H9 (cell line): Measurements from ENCODE around the gene ADI1. TPM values are rescaled to one million over a fixed set of nuclear protein-coding genes. Genes with fewer than 3 reads are reported as not detected.
"Not testable (repeated sequence)": the region's sequence is repeated elsewhere in the genome, so short reads cannot be mapped to it uniquely, and the experiment has no call there.

Source experiments
- DNase-seq: peaks from one replicate; pipeline ENCODE4 v3.0.0-alpha.2; 2017
- H2AFZ ChIP-seq: one replicate; pipeline ENCODE4 v1.6.1; 2013; ENCODE audit warnings: mild to moderate bottlenecking, low read length, control low read depth, moderate library complexity
- H2AK5ac ChIP-seq: 2 replicates; pipeline ENCODE4 v1.6.1; 2013; ENCODE audit warnings: low read length, control low read depth, mixed read lengths; ENCODE audit not compliant: insufficient read length
- H2BK120ac ChIP-seq: one replicate; pipeline ENCODE4 v1.6.1; 2013; ENCODE audit warnings: low read depth, mild to moderate bottlenecking, low read length, control low read depth, inconsistent platforms; ENCODE audit not compliant: poor library complexity, severe bottlenecking
- H2BK12ac ChIP-seq: 2 replicates; pipeline ENCODE4 v1.6.1; 2013; ENCODE audit warnings: low read length, control low read depth, mixed read lengths, low read depth; ENCODE audit not compliant: insufficient read length
- H2BK15ac ChIP-seq: 2 replicates; pipeline ENCODE4 v1.6.1; 2013; ENCODE audit warnings: low read depth, low read length, control low read depth
- H2BK20ac ChIP-seq: one replicate; pipeline ENCODE4 v1.6.1; 2013; ENCODE audit warnings: low read depth, mild to moderate bottlenecking, low read length, control low read depth, inconsistent platforms; ENCODE audit not compliant: poor library complexity, severe bottlenecking
- H2BK5ac ChIP-seq: 2 replicates; pipeline ENCODE4 v1.6.1; 2013; ENCODE audit warnings: low read length, control low read depth, mixed read lengths; ENCODE audit not compliant: insufficient read length
- H3K14ac ChIP-seq: 2 replicates; pipeline ENCODE4 v1.6.1; 2013; ENCODE audit warnings: low read length, control low read depth; ENCODE audit not compliant: insufficient read depth
- H3K18ac ChIP-seq: 2 replicates; pipeline ENCODE4 v1.6.1; 2013; ENCODE audit warnings: low read depth, mild to moderate bottlenecking, mixed read lengths, low read length, control low read depth; ENCODE audit not compliant: insufficient read length
- H3K23ac ChIP-seq: 2 replicates; pipeline ENCODE4 v1.6.1; 2013; ENCODE audit warnings: low read length, control low read depth, mixed read lengths, low read depth; ENCODE audit not compliant: insufficient read length
- H3K23me2 ChIP-seq: 2 replicates; pipeline ENCODE4 v1.6.1; 2013; ENCODE audit warnings: low read depth, mild to moderate bottlenecking, mixed read lengths, low read length, control low read depth; ENCODE audit not compliant: insufficient read length, poor library complexity, severe bottlenecking
- H3K27ac ChIP-seq: 2 replicates; pipeline ENCODE4 v1.5.1; 2013; ENCODE audit warnings: low read length, control low read depth, mixed read lengths, low read depth; ENCODE audit not compliant: insufficient read length
- H3K27me3 ChIP-seq: 2 replicates; pipeline ENCODE4 v1.6.1; 2013; ENCODE audit warnings: low read length, control low read depth, inconsistent platforms; ENCODE audit not compliant: insufficient read depth
- H3K4ac ChIP-seq: 2 replicates; pipeline ENCODE4 v1.6.1; 2013; ENCODE audit warnings: low read depth, mild to moderate bottlenecking, control low read depth, inconsistent platforms, low read length, moderate library complexity
- H3K4me1 ChIP-seq: 2 replicates; pipeline ENCODE4 v1.6.1; 2013; ENCODE audit warnings: low read length, control low read depth, inconsistent platforms; ENCODE audit not compliant: insufficient read depth
- H3K4me2 ChIP-seq: 2 replicates; pipeline ENCODE4 v1.6.1; 2013; ENCODE audit warnings: low read length, control low read depth, mixed read lengths; ENCODE audit not compliant: insufficient read length, insufficient read depth
- H3K56ac ChIP-seq: 2 replicates; pipeline ENCODE4 v1.6.1; 2013; ENCODE audit warnings: low read depth, mild to moderate bottlenecking, mixed read lengths, low read length, control low read depth; ENCODE audit not compliant: insufficient read length
- H3K79me1 ChIP-seq: 2 replicates; pipeline ENCODE4 v1.6.1; 2013; ENCODE audit warnings: low read depth, mild to moderate bottlenecking, moderate library complexity, low read length, control low read depth, inconsistent platforms; ENCODE audit not compliant: insufficient read depth, poor library complexity, severe bottlenecking
- H3K79me2 ChIP-seq: 2 replicates; pipeline ENCODE4 v1.6.1; 2013; ENCODE audit warnings: low read length, control low read depth, inconsistent platforms; ENCODE audit not compliant: insufficient read depth
- H3K9ac ChIP-seq: 2 replicates; pipeline ENCODE4 v1.6.1; 2013; ENCODE audit warnings: low read length, control low read depth, mixed read lengths; ENCODE audit not compliant: insufficient read length; ENCODE audit errors: extremely low read depth
- H3K9me3 ChIP-seq: one replicate; pipeline ENCODE4 v1.6.1; 2013; ENCODE audit warnings: low read depth, low read length, inconsistent platforms; ENCODE audit not compliant: control insufficient read depth
- H3T11ph ChIP-seq: one replicate; pipeline ENCODE4 v1.6.1; 2013; ENCODE audit warnings: mild to moderate bottlenecking, low read length, control low read depth, inconsistent platforms
- H4K20me1 ChIP-seq: one replicate; pipeline ENCODE4 v1.6.1; 2013; ENCODE audit not compliant: control insufficient read depth, insufficient read length, insufficient read depth
- H4K5ac ChIP-seq: 2 replicates; pipeline ENCODE4 v1.6.1; 2013; ENCODE audit warnings: low read depth, mild to moderate bottlenecking, mixed read lengths, low read length, control low read depth; ENCODE audit not compliant: insufficient read length
- H4K8ac ChIP-seq: replicated peaks from 2 replicates; pipeline ENCODE4 v1.6.1; 2013; ENCODE audit warnings: low read length, control low read depth, mixed read lengths, low read depth; ENCODE audit not compliant: insufficient read length
- H4K91ac ChIP-seq: 2 replicates; pipeline ENCODE4 v1.6.1; 2013; ENCODE audit warnings: low read depth, mild to moderate bottlenecking, moderate library complexity, mixed read lengths, low read length, control low read depth; ENCODE audit not compliant: insufficient read length
- H3K27ac Mint-ChIP-seq, 3 experiments: 2 replicates in 2 of 3; 3 replicates in 1 of 3; pipeline ENCODE4 v1.8.0; 2020 to 2021; ENCODE audit warnings: mixed read lengths in 3 of 3, mild to moderate bottlenecking in 1 of 3, moderate library complexity in 1 of 3
- H3K27me3 Mint-ChIP-seq: 2 replicates; pipeline ENCODE4 v1.8.0; 2021; ENCODE audit warnings: low read depth, mild to moderate bottlenecking, moderate library complexity, mixed read lengths
- H3K36me3 Mint-ChIP-seq, 3 experiments: 2 replicates in 2 of 3; 3 replicates in 1 of 3; pipeline ENCODE4 v1.8.0; 2020 to 2021; ENCODE audit warnings: low read depth in 3 of 3, mixed read lengths in 3 of 3; ENCODE audit not compliant: insufficient read depth in 1 of 3
- H3K4me1 Mint-ChIP-seq, 2 experiments: 2 replicates each; pipeline ENCODE4 v1.8.0; 2020; ENCODE audit warnings: mixed read lengths in 2 of 2
- H3K4me3 Mint-ChIP-seq, 2 experiments: 2 replicates in 1 of 2; 3 replicates in 1 of 2; pipeline ENCODE4 v1.8.0; 2020 to 2021; ENCODE audit warnings: mild to moderate bottlenecking in 2 of 2, mixed read lengths in 2 of 2, moderate library complexity in 1 of 2
- H3K9me3 Mint-ChIP-seq, 2 experiments: 2 replicates in 1 of 2; 3 replicates in 1 of 2; pipeline ENCODE4 v1.8.0; 2020; ENCODE audit warnings: mild to moderate bottlenecking in 2 of 2, mixed read lengths in 2 of 2, moderate library complexity in 1 of 2
- WGBS: extraction: QIAGEN DNeasy Blood & Tissue Kit; methylation state at CpG from one replicate; pipeline ENCODE4 v1.1.7; 2013; ENCODE audit warnings: missing lambda C conversion rate, low lambda C conversion rate, mixed read lengths; ENCODE audit not compliant: insufficient read length; ENCODE audit errors: extremely low coverage; 5-methylcytosine and 5-hydroxymethylcytosine counted together
- total RNA-seq: library from RNA; stranded (reverse); gene quantifications from 2 replicates; pipeline ENCODE4 v1.2.1, GENCODE V29; 2021
- TF ChIP-seq, protein P1 (sequence below): fragments of 200-600 bp; sonication (generic); conservative IDR thresholded peaks from 3 replicates; pipeline ENCODE4 v1.8.0; 2021; ENCODE audit warnings: antibody characterized with exemption, mild to moderate bottlenecking

ADI1 gene
- total RNA-seq, 1 experiment from 2014 or later: 23.4 TPM

DNA sequence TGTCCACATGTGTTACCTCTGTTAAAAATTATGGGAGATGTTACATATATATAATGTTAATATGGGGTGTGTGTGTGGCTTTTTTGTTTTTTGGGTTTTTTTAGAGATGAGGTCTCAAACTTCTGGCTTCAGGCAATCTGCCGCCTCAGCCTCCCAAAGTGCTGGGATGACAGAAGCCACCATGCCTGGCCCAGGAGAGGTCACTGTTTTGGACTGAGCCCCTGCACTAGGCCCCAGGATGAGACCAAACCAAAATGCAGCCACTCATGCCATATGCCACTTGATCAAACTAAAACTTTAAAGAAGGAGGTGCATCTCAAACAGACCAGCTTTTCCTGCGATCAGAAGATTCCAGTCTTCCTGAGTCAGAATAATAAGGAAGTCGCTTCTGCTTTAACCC is 2.5 kb downstream of the ADI1 start:
- H4K91ac ChIP-seq: no peak overlapping the region
- no peaks in the 10 kb centered on the region for H3K79me2 ChIP-seq
- no peak for DNase-seq
- no peak overlapping the region for H3K9ac ChIP-seq
- peaks cover 24 to 30% (median 28%) of the 10 kb centered on the region in 3 experiments for H3K36me3 Mint-ChIP-seq
- no peak overlapping the region for H3K4ac ChIP-seq
- no peak overlapping the region for H4K5ac ChIP-seq
- H3K4me2 ChIP-seq: no peak overlapping the region
- no peak overlapping the region for H3K23ac ChIP-seq
- no peak overlapping the region for H2AFZ ChIP-seq
- H3T11ph ChIP-seq: no peak overlapping the region
- peaks cover 24% of the 10 kb centered on the region in 2 experiments for H3K4me1 Mint-ChIP-seq
- H3K14ac ChIP-seq: no peak overlapping the region
- peaks cover 9% of the 10 kb centered on the region for H3K23me2 ChIP-seq
- H2AK5ac ChIP-seq: no peak overlapping the region
- no peaks in the 10 kb centered on the region for H4K20me1 ChIP-seq
- no peak overlapping the region for H3K27ac ChIP-seq
- H3K27me3 ChIP-seq: no peaks in the 10 kb centered on the region
- WGBS: no CpG with 5 or more reads among the region's 3 CpGs
- H2BK20ac ChIP-seq: no peak overlapping the region
- H3K9me3 Mint-ChIP-seq: peaks cover 11 to 12% of the 10 kb centered on the region in 2 experiments
- H2BK12ac ChIP-seq: no peak overlapping the region
- TF ChIP-seq, protein P1, sequence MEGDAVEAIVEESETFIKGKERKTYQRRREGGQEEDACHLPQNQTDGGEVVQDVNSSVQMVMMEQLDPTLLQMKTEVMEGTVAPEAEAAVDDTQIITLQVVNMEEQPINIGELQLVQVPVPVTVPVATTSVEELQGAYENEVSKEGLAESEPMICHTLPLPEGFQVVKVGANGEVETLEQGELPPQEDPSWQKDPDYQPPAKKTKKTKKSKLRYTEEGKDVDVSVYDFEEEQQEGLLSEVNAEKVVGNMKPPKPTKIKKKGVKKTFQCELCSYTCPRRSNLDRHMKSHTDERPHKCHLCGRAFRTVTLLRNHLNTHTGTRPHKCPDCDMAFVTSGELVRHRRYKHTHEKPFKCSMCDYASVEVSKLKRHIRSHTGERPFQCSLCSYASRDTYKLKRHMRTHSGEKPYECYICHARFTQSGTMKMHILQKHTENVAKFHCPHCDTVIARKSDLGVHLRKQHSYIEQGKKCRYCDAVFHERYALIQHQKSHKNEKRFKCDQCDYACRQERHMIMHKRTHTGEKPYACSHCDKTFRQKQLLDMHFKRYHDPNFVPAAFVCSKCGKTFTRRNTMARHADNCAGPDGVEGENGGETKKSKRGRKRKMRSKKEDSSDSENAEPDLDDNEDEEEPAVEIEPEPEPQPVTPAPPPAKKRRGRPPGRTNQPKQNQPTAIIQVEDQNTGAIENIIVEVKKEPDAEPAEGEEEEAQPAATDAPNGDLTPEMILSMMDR: no peak
- no peaks in the 10 kb centered on the region for H3K9me3 ChIP-seq
- H3K79me1 ChIP-seq: no peaks in the 10 kb centered on the region
- H3K27ac Mint-ChIP-seq: no peak overlapping the region; a peak in 1 of 7 replicates
- H4K8ac ChIP-seq: no peak overlapping the region
- peak overlapping the region; percentile 15 to 32; a peak in 2 of 5 replicates for H3K4me3 Mint-ChIP-seq
- no peak overlapping the region for H3K18ac ChIP-seq
- H2BK120ac ChIP-seq: no peak overlapping the region
- no peak overlapping the region for H2BK5ac ChIP-seq
- no peak overlapping the region for H3K56ac ChIP-seq
- H2BK15ac ChIP-seq: no peak overlapping the region
- H3K27me3 Mint-ChIP-seq: peaks cover 14% of the 10 kb centered on the region
- H3K4me1 ChIP-seq: peaks cover 5% of the 10 kb centered on the region; the same call in 1 of the 2 replicates

DNA sequence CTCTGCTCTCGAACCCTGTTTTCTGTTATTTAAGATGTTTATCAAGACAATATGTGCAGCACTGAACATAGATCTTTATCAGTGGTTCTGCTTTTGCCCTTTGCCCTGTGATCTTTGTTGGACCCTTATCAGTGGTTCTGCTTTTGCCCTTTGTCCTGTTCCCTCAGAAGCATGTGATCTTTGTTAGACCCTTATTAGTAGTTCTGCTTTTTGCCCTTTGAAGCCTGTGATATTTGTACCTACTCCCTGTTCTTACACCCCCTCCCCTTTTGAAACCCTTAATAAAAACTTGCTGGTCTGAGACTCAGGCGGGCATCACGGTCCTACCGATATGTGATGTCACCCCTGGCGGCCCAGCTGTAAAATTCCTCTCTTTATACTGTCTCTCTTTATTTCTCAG is 3.9 kb downstream of the ADI1 start:
- H4K5ac ChIP-seq, H3K4me3 Mint-ChIP-seq, H4K91ac ChIP-seq, H3K4ac ChIP-seq, H3K27ac ChIP-seq, H2AK5ac ChIP-seq, H2BK15ac ChIP-seq, H3K23me2 ChIP-seq, H3K4me1 ChIP-seq, H3T11ph ChIP-seq, H3K4me2 ChIP-seq, H3K9me3 ChIP-seq, H4K8ac ChIP-seq, H3K79me1 ChIP-seq, H3K27ac Mint-ChIP-seq, H3K56ac ChIP-seq, H2BK5ac ChIP-seq, H2BK12ac ChIP-seq, H3K79me2 ChIP-seq, H2BK20ac ChIP-seq, H4K20me1 ChIP-seq, H3K18ac ChIP-seq, H3K23ac ChIP-seq, H3K27me3 Mint-ChIP-seq, H2BK120ac ChIP-seq, H3K27me3 ChIP-seq, H2AFZ ChIP-seq, DNase-seq, H3K9ac ChIP-seq, H3K14ac ChIP-seq: not testable (repeated sequence)
- no CpG with 5 or more reads among the region's 5 CpGs for WGBS
- Mint-ChIP-seq H3K4me1 (peaks cover 17 to 19% of the 10 kb centered on the region in 2 experiments), H3K36me3 (peaks cover 25 to 41% (median 36%) of the 10 kb centered on the region in 3 experiments), H3K9me3 (peaks cover 11 to 12% of the 10 kb centered on the region in 2 experiments)
